GM15510 (cell line): Measurements from ENCODE around the gene ADGRV1.

Experiments
- POLR2A ChIP-seq: IDR thresholded peaks from 3 replicates; pipeline ENCODE4 v1.6.1; 2011; ENCODE audit warnings: borderline replicate concordance; ENCODE audit not compliant: insufficient read length; ENCODE audit errors: extremely low read depth

Gene ADGRV1

DNA sequence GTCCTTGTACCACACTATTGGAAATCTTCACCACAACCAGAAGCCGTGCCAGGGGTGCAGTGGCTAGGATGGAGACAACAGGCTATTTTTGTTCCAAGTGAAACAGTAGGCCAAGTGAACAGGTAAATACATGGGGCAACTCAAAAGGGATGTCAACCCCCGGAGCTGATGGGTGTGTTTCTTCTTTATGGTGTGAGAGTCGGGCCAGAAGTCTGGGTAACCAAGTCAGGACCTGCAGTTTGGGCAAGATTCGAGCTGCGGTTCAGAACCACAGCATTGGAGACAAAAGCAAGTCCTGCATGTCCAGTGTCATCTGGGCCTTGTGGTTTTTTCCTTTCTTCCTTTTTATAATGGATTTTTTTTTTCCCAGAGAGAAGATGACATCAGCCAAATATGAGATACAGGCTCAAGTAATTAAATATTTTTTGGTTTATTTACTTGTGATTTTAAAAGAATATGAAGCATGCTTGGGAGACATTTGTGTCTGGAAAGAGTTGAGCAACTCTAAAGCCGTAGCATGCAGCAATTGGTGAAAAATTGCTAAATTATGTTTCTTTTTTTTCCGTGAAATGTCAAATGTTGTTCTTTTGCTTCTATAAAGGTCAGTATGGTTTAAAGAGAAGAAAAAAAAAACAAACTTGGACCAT lies 562.9 kb downstream of the ADGRV1 start:
- no peak for TF ChIP-seq POLR2A

DNA sequence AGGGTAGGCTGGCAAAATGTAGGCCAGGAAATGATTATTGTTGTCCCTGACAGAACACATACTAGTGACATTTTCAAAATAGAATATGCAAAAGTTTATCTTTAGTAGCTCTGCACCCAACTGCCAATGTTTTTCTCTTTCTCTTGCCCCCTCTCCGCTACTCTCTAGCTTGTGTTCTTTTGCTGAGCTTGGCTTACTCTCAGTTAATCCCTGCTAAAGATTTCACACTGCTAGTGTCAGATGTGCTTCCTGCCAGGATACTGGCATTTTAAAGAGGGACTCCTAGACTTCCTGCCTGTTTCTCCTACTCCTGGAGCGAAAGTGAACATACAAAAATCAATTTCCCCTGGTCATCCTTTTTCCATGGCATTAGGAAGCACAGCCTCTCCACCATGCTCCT lies 564.1 kb downstream of the ADGRV1 start:
- no peak for TF ChIP-seq POLR2A

DNA sequence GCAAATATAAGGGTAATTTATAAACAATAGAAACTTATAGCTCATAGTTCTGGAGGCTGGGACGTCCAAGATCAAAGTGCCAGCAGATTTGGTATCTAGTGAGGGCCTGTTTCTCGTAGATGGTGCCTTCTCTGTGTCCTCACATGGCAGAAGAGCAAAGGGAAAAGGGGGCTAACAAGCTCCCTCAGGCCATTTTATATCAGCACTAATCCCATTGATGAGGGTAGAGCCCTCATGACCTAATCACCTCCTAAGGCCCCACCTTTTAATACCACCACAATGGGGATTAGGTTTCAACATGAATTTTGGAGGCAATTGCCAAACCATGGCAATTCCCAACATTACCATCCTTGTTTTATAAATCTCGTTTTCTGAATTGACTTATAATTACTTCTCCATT lies 564.7 kb downstream of the ADGRV1 start:
- no peak for TF ChIP-seq POLR2A

DNA sequence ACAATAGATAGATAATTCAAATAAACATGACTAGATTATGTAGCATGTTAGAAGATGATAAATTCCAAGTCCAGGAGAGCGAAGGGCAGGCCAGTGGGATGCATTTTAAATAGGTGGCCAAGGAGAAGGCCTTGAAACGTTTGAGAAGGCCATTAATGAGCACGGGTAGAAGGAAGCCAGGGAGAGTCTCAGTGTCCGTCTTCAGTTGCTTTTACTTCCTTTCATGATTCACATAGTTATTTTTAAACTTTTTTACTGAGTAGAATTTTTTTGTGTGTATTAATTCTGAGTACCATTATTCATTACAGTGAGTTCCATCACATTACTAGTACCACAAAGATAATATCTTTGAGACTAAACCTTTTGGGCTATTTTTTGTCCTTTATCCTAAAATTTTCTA lies 565.3 kb downstream of the ADGRV1 start:
- no peak for TF ChIP-seq POLR2A

DNA sequence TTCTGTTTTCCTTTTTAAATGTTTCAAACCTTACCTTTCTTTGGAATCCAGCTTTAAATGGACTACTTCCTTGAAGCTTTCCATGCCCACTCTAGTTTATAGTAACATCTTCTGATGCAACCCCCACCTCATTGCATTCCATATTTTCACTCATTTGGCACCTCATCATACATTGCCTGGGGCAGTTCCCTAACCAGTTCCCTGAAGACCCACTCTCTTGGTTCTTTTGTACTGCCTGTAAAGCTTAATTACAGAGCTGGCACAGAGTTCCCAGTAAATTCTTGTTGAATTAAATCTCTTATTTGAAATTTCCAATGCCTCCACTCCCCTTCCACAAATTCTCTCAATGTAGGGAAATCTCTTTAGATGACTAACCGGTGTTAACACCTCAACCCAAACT lies 567.3 kb downstream of the ADGRV1 start:
- no peak for TF ChIP-seq POLR2A

DNA sequence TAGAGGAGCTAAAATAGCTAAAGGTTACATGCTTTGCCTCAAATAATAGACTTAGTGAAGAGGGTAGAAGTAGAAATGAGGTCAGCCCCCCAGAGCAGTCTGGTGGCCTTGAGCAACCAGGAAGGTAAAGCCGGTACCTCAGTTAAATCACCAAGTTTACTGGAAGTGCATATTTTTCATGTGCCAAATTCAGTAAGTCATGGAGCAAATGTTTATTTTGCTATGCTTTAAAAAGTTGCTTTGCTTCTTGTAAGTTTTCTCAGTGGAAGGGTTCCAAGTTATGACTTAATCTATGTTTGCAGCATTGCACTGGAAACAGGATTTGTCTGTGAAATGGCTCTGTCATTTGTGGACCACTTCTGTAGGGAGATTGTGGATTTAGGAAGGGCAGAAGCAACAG lies 567.9 kb downstream of the ADGRV1 start:
- TF ChIP-seq POLR2A: no peak

DNA sequence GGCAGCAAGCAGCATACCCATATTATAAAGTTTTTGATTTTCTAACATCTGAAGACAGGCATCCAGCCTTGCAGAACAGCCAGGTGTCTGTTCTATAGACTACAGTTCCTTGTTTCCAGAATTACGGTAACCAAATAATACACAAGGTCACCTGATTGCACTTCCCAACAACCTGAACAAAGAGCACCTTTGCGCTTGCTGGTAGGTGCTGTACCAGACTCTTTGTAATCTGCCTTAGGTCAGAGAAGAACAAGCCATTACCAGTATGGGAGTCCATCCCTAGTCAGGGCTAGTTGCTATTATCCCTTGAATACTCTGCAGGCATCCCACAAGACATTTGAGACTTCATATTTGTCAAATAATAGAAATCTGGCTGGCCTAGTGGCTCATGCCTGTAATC lies 568.3 kb downstream of the ADGRV1 start:
- TF ChIP-seq POLR2A: no peak

DNA sequence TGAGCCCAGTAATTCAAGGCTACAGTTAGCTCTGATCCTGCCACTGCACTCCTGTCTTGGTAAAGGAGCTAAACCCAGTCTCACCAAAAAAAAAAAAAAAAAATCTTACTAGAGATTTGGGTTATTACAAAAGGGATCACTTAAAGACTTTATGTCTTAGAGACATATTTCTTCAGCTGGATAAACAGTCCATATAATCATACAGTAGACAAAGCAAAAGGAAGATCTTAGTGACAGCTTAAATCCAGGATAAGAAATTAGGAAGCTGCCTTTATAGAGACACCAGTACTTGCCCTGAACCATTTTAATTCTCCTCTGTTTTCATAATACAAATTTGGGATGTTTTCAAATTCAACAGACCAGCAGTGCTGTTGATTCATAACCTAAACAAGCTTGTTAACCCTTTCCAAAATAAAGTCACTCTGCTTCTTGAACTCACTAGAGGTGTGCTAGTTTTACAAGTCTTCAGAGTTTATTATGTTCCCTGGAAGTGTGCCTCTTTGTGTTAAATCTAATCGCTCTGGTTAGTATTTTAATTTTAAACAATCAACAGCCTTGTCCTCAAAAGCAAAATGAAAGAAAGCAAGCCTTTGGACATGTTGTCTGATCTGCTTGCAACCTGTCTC lies 569.0 kb downstream of the ADGRV1 start:
- TF ChIP-seq POLR2A: no peak

DNA sequence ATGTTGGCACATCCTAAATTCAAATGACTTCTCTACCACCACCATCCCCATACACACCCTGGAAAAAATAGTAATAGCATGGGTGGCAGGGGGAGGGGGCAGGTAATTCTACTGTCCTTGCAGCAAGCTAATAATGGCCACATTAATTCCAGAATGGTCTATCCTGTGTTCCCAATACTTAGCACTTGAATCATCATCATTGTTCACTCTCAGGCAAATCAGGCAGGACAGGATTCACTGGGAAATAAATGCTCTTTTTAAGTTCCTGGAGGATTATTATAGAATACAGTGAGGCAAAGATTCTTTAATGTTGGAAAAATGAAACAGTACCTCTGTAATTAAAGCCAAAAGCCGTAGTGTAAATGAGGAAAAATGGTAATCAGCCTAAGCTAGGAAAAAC lies 570.0 kb downstream of the ADGRV1 start:
- TF ChIP-seq POLR2A: no peak

DNA sequence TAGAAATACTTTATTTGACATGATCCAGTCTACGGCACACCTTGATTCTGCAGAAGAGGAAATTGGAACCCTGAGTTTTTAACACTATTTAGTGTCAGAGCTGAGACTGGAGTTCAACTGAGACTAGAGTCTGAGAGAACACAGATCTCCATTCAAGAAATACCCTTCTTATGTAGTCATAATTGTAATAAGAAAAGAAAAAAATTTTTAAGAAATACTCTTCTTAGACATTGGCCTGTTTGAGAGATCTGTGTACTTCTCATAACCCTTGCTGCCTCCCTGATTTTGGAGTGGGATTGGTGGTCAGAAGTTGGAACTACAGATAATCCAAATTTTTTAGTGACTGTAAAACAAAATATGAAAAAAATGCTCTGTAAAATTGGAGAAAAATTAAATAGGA lies 571.2 kb downstream of the ADGRV1 start:
- TF ChIP-seq POLR2A: no peak

DNA sequence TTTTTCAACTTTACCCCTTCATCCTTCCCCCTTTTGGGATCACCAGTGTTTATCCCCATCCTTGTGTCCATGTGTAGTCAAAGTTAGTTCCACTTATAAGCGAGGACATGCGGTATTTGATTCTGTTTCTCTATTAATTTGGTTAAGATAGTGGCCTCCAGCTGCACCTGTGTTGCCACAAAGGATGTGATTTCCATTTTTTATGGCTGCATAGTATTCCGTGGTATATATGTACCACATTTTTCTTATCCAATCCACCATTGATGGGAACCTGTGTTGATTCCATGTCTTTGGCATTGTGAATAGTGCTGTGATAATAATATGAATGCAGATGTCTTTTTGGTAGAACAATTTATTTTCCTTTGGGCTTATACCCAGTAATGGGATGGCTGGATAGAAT lies 572.2 kb downstream of the ADGRV1 start:
- no peak for TF ChIP-seq POLR2A

DNA sequence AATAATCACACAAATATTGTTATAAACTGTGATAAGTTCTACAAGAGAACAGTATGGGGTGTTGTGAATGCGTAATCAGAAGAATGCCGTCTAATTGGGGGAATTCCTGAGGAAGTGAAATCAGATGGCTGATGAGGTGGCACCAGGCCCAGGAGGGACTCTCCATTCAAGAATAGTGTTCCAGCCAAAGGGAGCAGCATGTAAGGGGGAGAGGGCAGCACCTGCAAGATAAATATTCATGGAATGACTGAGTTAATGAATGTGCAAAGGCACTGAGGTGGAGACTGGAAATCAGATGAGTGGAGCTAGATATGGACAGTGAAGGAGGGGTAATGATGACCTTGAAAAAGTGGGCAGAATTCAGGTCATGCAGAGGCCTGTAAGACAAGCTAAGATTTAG lies 574.0 kb downstream of the ADGRV1 start:
- TF ChIP-seq POLR2A: no peak

DNA sequence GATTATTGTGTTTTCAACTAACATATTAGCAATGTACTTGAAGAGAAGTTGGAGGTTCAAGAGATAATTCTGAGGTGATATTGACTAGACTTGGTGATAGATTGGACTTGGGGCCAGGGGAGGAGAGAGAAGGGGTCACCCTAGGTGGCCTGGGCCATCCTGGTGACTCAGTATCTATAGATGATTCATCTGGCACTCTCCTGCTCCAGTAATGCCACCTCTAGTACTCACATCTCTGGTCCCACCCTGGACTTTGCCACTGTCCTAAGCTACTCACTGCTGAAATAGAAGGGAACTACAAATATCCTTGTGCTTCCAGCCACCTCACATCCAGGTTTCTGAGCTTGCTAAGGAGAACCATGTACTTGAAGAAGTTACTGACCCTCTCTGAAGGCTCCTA lies 574.6 kb downstream of the ADGRV1 start:
- TF ChIP-seq POLR2A: no peak

DNA sequence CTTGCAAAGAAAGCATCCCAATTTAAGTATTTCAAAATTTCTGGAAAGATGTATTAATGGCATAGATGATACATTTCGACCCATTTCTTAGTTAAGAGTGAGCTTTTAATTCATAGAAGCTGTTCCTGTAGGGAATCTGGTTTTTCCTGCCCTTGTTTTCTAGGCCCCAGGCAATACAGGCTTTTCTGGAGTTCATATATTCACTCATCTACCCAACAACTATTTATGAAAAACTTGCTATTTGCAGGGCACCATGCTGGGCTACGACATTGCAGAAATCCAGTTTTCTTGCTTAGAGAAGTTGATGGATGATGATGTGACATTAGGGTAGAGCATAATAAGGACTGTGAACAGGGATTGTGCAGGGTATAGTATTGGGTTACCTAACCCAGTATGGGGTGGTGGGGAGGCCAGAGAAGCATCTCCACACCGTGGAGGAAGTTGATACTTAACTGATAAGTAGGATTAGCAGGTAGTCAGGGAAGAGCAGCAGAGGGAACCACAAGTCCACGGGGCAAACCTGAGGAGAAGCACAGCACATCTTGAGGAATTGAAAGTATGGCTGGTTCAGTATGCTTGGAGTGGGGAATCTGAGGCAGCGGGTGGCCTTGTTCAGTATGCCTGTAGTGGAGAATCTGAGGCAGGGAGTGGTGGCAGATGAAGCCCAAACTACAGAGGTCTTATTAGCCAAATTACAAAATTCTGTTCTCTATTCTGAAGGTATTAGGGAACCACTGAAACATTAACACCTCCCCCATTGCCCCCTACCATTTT lies 577.1 kb downstream of the ADGRV1 start:
- TF ChIP-seq POLR2A: no peak

DNA sequence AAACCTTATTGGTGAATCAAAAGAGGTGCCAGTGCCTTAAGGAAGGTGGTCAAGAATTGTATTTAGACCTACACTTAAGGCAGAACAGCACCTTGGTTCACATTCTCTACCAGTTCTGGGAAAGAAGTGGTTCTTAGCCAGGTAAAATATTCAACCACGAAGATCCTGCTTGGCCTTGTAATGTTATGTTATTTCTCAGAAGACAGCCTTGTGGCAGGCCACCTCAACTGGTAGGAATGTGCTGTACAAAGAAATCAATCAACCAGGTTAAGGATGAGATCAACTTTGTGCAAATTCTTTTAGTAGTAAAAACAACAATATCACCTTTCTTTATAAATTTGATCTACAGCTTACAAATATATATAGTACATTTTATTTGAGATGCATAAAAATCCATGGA lies 577.7 kb downstream of the ADGRV1 start:
- no peak for TF ChIP-seq POLR2A

DNA sequence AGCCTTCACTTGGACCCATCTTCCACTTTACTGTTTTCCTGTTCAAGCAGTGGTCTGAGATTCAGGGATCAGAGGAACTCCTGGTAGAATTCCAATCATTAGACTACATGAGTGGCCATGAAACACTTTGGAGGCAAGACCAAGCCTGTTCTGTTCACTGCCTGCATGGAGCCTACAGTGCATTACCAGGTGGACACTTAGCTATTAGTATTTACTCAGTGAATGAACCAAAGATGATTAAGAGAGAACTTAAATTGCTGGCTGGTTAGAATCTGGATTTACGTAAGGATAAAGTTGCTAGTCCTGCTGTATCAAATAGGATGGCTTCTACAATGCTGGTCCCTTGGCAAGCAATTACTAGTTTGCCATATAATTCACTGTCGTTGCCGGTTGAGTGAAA lies 579.0 kb downstream of the ADGRV1 start:
- TF ChIP-seq POLR2A: no peak
